ENCODE measurements around the gene C12orf42.

The C12orf42 gene

GRCh38 chr12:103495469-103496456 lies at the start of gene C12orf42:
C12orf42 (minus strand) TSS chr12:103495968; CDS start chr12:103478426, 17,542 bp downstream.
- peak; percentile 49 for DNase-seq

DNA sequence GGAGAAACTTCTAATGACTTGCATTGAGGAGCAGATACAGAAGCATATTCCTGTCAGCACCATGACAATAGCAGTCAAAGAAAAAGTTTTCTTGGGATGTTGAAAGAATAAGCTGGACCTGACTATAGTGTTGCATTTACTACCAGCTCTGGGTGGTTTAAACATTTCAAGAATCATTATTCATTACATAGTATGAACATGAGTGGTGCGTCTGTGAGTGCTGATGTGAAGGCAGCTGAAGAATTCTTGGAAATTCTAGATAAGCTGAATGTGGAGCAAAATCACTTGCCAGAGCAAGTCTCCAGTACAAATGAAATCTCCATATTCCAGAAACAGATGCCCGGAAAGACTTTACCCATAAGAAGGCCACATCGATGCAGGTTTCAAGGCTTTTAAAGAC lies 46.3 kb upstream of the C12orf42 start:
- DNase-seq: no peak

GRCh38 chr12:103540319-103540718 lies 44.6 kb upstream of the C12orf42 start:
- DNase-seq: no peak

DNA sequence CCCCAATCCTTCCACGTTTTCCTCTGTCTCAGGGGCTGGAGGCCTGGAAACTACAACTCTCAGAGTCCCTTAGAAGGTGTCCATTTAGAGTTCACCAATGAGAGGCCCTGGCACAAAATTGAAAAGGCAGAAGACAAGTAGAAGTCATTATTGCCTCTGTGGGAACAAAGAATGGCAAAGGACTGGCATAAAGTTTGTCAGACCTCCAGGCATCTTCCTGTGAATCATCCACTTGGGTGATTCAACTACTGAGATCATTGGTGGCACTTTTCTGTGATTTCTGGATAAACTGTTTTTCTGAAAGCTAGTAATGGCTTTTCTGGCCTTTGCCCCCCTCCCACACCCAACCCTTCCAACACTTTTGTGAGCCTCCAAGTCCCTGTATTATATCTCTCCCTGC lies 42.6 kb upstream of the C12orf42 start:
- DNase-seq: no peak

GRCh38 chr12:103530307-103531066 lies 34.7 kb upstream of the C12orf42 start:
- no peak for DNase-seq

GRCh38 chr12:103529306-103529705 lies 33.5 kb upstream of the C12orf42 start:
- DNase-seq: peak; percentile 12

DNA sequence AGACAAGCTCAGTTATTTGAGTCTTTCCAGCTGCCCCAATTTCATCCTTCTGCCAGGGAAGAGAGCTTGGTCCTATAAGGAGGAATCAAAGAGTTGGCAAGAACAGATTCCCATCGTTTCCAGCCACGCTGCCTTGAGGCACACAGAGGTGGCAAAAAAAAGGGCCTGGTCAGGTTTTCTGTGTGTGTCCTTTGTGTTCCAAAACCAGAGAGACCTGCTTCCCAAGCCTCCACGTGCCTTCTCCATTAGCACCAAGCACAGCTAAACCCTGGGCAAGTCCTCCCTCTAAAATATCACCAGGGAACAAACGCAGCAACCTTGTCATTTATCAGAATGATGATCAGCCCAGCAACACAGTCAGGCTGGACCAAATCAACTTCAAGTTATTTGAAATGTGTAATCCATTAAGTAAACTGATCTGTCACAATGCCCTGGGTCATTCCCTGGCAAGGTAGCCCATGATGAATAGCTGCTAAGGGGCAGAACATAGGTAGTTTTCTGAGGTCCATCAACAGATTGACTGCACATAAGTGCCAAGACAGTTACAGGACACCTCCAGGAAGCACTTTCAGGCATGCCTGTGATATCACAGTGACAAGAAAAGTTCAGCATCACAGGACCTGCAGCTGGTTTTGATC lies 28.6 kb upstream of the C12orf42 start:
- no peak for DNase-seq

- no peak for DNase-seq
These were observed 28.0 kb upstream of the C12orf42 start for GRCh38 chr12:103523771-103524170.

DNA sequence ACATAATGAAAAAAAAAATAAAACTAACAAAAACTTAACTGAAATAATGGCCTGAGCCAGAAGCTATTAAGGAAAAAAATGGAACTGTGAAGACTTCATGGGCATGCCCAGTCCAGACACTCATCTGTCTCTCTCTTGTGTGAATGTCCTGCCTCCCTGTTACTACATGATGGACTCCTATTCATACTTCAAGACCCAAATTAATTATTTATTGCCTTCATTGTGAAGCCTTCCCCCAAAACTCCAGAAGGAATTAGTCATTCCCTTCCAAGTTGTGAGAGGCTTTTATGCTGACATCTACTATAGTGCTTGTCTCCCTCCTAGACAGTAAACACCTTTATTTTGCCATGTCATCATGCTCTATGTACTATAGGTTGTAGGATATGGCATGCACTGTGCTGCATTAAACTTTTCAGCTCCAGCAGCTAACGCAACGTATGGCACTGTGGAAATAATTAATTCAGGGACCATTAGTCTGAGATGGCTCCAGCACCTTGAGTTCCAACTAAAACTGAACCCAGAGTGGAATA lies 25.0 kb upstream of the C12orf42 start:
- DNase-seq: no peak

DNA sequence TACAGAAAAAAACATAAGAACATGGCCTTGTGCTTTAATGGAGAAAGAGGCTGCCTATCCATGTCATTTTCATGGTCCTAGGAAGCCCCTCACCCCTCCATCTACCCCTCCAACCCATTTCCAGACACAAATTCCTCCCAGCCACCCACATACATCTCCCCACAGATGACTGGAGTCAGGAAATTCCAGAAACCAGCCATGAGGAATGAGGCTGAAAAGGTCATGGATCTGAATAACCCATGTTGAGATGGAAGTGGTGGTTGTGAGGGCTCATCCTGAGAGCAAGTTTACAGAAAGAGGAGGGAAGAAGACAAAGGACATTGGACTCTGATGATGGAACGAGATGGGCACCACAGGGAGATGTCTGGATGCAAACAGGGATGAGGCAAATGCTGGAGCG lies 23.9 kb upstream of the C12orf42 start:
- DNase-seq: no peak

DNA sequence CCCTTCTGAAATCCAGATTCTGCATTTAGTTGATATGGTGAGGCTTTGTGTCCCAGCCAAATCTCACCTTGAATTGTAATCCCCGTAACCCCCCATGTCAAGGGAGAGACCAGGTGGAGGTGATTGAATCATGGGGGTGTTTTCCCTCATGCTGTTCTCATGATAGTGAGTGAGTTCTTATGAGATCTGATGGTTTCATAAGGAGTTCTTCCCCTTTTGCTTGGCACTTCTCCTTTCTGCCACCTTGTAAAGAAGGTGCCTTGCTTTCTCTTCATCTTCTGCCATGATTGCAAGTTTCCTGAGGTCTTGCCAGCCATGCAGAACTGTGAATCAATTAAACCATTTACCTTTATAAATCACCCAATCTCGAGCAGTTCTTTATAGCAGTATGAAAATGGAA lies 23.1 kb upstream of the C12orf42 start:
- DNase-seq: no peak

DNA sequence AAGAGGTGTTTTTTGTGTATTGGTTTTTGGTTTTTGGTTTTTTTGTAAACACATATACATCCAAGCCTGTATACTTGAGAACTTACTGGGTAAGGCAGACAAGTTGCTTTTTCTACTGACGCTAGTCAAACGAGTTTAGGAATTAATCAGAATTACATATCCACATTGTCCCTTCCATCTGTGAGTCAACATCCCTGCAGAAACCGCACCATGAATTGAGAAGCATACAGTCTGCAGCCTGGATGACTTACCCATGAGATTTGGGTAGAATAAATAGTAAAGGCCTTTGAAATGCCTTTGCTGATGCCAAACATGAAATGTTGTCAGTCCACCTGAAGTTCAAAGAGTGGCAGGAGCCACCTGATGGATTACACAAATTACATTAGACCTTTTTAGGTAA lies 21.4 kb upstream of the C12orf42 start:
- DNase-seq: no peak

DNA sequence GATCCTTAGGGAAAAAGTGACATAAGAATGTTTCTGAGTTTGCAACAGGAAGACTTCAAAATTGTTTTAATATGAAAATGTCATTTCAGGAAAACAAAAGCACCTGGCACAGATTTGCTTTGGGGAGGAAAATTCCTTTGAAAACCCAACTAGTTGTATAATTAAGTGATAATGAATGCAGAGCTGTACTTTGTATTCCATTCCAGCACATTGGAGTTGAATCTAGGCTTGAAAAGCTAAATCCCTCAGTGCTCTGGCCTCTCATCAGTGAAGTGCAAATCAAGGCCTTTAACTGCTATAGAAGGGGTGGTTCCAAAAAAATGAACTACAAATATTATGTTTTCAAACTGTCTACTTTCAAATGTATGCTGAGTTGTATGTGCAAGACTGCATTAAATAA lies 19.6 kb upstream of the C12orf42 start:
- DNase-seq: no peak

DNA sequence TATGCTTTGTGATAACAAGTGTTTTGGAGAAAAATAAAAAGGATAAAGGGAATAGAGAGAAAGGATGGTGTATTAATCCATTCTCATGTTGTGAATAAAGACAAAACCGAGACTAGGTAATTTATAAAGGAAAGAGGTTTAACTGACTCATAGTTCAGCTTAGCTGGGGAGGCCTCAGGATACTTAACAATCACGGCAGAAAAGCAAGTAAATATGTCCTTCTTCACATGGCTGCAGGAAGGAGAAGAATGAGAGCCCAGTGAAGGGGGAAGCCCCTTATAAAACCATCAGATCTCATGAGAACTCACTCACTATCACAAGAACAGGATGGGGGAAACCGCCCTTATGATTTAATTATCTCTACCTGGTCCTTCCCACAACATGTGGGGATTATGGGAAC lies 18.1 kb upstream of the C12orf42 start:
- no peak for DNase-seq

DNA sequence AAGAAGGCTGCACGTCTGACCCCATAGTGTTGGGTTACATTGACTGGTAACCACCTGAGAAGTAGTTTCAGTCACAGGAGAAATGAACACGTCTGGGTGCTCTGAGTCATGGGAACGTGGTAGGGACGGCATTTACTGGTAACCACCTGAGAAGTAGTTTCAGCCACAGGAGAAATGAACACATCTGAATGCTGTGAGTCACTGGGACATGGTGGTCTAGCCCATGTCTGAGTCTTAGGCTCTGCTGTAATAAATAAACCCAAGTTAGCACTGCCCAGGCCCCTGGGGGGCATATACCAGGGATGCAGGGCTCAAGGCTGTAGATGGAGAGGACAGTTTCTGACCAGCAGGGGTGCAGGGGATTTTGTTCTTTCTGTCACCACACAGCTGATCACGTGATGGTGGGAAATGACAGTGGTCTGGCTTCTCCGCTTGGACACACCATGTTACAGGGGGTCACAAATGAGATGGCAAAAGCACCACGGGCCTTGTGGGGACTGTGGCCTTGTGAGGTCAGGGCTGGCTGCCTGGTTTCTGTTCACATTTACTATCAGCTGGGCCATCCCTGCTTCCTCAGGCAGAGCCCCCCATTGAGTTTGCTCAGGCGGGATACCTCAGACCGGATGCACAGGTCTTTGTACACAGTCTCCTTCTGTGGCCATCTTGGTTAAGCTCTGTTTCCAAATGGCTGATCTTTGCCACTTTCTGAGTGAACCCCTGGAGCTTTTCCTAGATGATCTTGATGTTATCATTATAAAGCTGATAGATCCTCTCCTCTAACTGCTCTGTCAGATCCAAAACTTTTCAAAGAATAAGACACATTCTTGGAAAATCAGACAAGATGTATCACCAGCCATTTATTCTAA lies 9.8 kb upstream of the C12orf42 start:
- DNase-seq: no peak

DNA sequence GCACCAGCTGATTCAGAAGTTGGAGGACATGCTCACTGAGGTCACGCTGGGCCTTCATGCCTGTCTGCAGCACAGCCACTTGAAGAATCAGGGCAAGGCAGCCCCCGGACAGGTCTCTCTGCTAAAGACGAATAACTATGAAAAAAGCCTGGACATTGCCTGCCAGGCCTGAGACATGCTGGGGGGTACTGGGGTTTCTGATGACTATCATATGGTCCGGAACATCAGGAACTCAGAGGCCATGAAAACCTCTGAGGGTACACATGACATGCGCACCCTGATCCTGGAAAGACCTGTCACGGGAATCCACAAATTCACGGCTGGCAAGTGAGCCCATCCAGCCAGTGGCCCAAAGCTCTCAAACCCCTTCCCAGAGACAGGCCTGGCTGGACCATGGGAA lies 8.8 kb upstream of the C12orf42 start:
- DNase-seq: no peak

GRCh38 chr12:103503546-103504480 lies 8.0 kb upstream of the C12orf42 start:
- DNase-seq: no peak

GRCh38 chr12:103501447-103501846 lies 5.7 kb upstream of the C12orf42 start:
- DNase-seq: no peak

GRCh38 chr12:103499571-103499970 lies 3.8 kb upstream of the C12orf42 start:
- no peak for DNase-seq

DNA sequence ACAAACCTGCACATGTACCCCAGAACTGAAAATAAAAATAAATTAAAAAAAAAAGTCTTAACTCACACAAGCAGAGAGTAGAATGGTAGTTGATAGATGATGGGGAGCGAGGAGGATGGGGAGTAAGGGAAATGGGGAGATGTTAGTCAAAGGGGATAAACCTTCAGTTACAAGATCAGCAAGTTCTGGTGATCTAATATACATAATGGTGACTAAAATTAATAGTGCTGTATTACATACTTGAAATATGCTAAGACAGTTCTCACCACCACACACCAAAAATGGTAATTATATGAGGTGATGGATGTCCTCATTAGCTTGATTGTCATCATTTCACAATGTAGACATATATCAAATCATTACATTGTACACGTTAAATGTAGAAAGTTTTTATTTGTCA lies 3.2 kb upstream of the C12orf42 start:
- DNase-seq: no peak

Data from DMS 273 treated with DMSO at 0.1 percent for 48 hours (cell line).